DOHH2 (cell line): ENCODE results near the gene CERS3.
"Not testable (repeated sequence)": the region's sequence is repeated elsewhere in the genome, so short reads cannot be mapped to it uniquely, and the experiment has no call there.

Experiments used
- H3F3A ChIP-seq: fragments of 200-600 bp; sonication (generic), shearing (Covaris generic); 2 replicates; pipeline ENCODE4 v1.6.0; 2016; ENCODE audit warnings: antibody characterized with exemption, mild to moderate bottlenecking; ENCODE audit not compliant: control insufficient read depth, insufficient read depth
- H3K27ac ChIP-seq: fragments of 200-600 bp; sonication (generic); 2 replicates; pipeline ENCODE4 v1.5.1; 2014; ENCODE audit warnings: low read depth, mild to moderate bottlenecking, low read length, moderate library complexity
- H3K27me3 ChIP-seq: fragments of 200-600 bp; sonication (generic); 2 replicates; pipeline ENCODE4 v1.6.1; 2014; ENCODE audit warnings: mild to moderate bottlenecking, low read length, mixed read lengths; ENCODE audit not compliant: control insufficient read depth
- H3K36me3 ChIP-seq: fragments of 200-600 bp; sonication (generic); 2 replicates; pipeline ENCODE4 v1.6.1; 2014; ENCODE audit warnings: mild to moderate bottlenecking, low read length, moderate library complexity, mixed read lengths; ENCODE audit not compliant: control insufficient read depth
- H3K4me1 ChIP-seq: fragments of 200-600 bp; sonication (generic); 2 replicates; pipeline ENCODE4 v1.6.1; 2014; ENCODE audit warnings: mild to moderate bottlenecking, low read length, mixed read lengths; ENCODE audit not compliant: control insufficient read depth
- H3K4me2 ChIP-seq: fragments of 200-600 bp; sonication (generic); 2 replicates; pipeline ENCODE4 v1.6.0; 2014; ENCODE audit warnings: mild to moderate bottlenecking, low read length, moderate library complexity
- H3K4me3 ChIP-seq: fragments of 200-600 bp; sonication (generic); 2 replicates; pipeline ENCODE4 v1.5.1; 2014; ENCODE audit warnings: mild to moderate bottlenecking, low read length, mixed read lengths
- H3K79me2 ChIP-seq: fragments of 200-600 bp; sonication (generic); 2 replicates; pipeline ENCODE4 v1.6.1; 2014; ENCODE audit warnings: mild to moderate bottlenecking, low read length, mixed read lengths; ENCODE audit not compliant: control insufficient read depth
- H3K9me2 ChIP-seq: fragments of 200-600 bp; sonication (generic); replicated peaks from 2 replicates; pipeline ENCODE4 v1.6.1; 2014; ENCODE audit warnings: mild to moderate bottlenecking, low read length, mixed read lengths; ENCODE audit not compliant: control insufficient read depth
- H3K9me3 ChIP-seq: fragments of 200-600 bp; sonication (generic); 2 replicates; pipeline ENCODE4 v1.6.1; 2014; ENCODE audit warnings: antibody characterized with exemption, low read length, mixed read lengths; ENCODE audit not compliant: control insufficient read depth, insufficient read depth
- H4K20me1 ChIP-seq: fragments of 200-600 bp; sonication (generic); 2 replicates; pipeline ENCODE4 v1.6.0; 2014; ENCODE audit warnings: low read depth, mild to moderate bottlenecking, antibody characterized with exemption, low read length, moderate library complexity; ENCODE audit not compliant: control insufficient read depth, insufficient read depth
- EZH2phosphoT487 ChIP-seq: fragments of 200-600 bp; sonication (generic); IDR thresholded peaks from 2 replicates; pipeline ENCODE4 v1.6.1; 2017; ENCODE audit warnings: borderline replicate concordance, mild to moderate bottlenecking, antibody characterized with exemption, low read length, moderate library complexity, mixed read lengths
- TF ChIP-seq, protein P1 (sequence below): fragments of 200-600 bp; sonication (generic); IDR thresholded peaks from one replicate; pipeline ENCODE4 v1.5.1; 2014; ENCODE audit warnings: antibody characterized with exemption, mild to moderate bottlenecking, low read depth, low read length; ENCODE audit not compliant: poor library complexity, severe bottlenecking

CERS3 gene

DNA sequence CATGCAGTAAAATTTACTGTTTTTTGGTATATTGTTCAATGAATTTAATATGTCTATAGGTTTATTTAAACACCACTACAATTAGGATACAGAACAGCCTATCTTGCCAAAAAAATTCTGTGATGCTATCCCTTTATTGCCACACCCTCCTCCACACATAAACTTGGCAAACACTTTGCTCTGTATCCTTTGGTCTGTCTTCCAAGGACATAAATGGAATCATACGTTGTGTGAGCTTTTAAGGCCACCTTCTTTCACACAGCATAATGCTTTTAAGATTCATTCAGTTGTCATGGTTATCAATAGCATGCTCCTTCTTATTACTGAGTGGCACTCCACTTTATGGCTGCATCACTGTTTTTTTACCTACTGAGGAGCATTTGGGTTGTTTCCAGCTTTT, 71.5 kb downstream of the CERS3 start:
- no peaks in the 10 kb centered on the region for H3K9me2 ChIP-seq

DNA sequence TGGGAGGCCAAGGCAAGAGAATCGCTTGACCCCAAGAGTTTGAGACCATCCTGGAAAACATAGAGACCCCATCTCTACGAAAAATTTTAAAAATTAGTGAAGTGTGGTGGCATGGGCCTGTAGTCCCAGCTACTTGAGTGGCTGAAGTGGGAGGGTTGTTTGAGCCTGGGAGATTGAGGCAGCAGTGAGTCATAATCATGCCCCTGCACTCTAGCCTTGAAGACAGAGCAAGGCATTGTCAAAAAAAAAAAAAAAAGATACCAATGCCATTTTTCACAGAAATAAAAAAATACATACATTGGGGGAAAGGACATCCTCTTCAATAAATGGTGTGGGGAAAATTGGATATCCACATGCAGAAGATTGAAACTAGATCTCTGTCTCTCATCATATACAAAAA, 74.6 kb downstream of the CERS3 start:
- H3K79me2 ChIP-seq = no peaks in the 10 kb centered on the region

More for the DNA sequence above, 71.5 kb downstream of the CERS3 start:
- H3K4me3 ChIP-seq = no peak overlapping the region
- H3K4me1 ChIP-seq = no peaks in the 10 kb centered on the region
- H3K4me2 ChIP-seq = no peak overlapping the region
- H3K27ac ChIP-seq = no peak overlapping the region
- no peak for TF ChIP-seq EZH2phosphoT487
- TF ChIP-seq, protein P1, sequence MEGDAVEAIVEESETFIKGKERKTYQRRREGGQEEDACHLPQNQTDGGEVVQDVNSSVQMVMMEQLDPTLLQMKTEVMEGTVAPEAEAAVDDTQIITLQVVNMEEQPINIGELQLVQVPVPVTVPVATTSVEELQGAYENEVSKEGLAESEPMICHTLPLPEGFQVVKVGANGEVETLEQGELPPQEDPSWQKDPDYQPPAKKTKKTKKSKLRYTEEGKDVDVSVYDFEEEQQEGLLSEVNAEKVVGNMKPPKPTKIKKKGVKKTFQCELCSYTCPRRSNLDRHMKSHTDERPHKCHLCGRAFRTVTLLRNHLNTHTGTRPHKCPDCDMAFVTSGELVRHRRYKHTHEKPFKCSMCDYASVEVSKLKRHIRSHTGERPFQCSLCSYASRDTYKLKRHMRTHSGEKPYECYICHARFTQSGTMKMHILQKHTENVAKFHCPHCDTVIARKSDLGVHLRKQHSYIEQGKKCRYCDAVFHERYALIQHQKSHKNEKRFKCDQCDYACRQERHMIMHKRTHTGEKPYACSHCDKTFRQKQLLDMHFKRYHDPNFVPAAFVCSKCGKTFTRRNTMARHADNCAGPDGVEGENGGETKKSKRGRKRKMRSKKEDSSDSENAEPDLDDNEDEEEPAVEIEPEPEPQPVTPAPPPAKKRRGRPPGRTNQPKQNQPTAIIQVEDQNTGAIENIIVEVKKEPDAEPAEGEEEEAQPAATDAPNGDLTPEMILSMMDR = no peak
- no peaks in the 10 kb centered on the region for H3K79me2 ChIP-seq
- H4K20me1 ChIP-seq = no peaks in the 10 kb centered on the region
- H3K36me3 ChIP-seq = no peaks in the 10 kb centered on the region
- no peaks in the 10 kb centered on the region for H3K9me3 ChIP-seq
- H3K27me3 ChIP-seq = 0 out of 2 replicates have a peak, but pooled peaks cover 4% of the 10 kb centered on the region
- no peaks in the 10 kb centered on the region for H3F3A ChIP-seq

DNA sequence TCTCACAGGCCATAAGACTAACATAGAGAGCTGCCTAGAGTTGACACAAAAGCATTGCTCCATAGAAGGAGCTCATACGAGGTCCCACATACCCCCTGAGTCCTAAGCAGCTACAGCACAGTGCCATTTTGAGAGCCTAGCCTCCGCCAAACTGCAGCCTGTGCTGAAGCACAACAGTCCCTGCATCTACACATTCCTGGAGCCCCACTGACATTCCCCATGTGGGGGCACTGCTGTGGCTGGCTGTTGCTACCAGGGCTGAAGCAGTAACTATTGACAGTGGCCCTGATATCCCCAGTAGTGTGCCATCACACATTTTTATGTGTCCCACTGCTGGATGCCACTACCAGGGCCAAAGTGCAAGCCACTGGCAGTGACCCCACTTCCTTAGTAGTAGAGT, 80.3 kb downstream of the CERS3 start:
- H3K4me1 ChIP-seq = no peaks in the 10 kb centered on the region
- H3K9me3 ChIP-seq = no peaks in the 10 kb centered on the region
- no peaks in the 10 kb centered on the region for H3F3A ChIP-seq
- H3K79me2 ChIP-seq = no peaks in the 10 kb centered on the region
- H3K27ac ChIP-seq = no peak overlapping the region
- no peaks in the 10 kb centered on the region for H3K36me3 ChIP-seq
- no peaks in the 10 kb centered on the region for H3K9me2 ChIP-seq
- TF ChIP-seq, protein P1 = no peak
- no peak for TF ChIP-seq EZH2phosphoT487
- 0 out of 2 replicates have a peak, but pooled peaks cover 4% of the 10 kb centered on the region for H3K27me3 ChIP-seq
- no peaks in the 10 kb centered on the region for H4K20me1 ChIP-seq
- H3K4me3 ChIP-seq = no peak overlapping the region
- H3K4me2 ChIP-seq = no peak overlapping the region

More for the DNA sequence above, 74.6 kb downstream of the CERS3 start:
- TF ChIP-seq, protein P1 = no peak
- no peak for TF ChIP-seq EZH2phosphoT487
- H3K27me3 ChIP-seq = 0 out of 2 replicates have a peak, but pooled peaks cover 4% of the 10 kb centered on the region
- H3K36me3 ChIP-seq = no peaks in the 10 kb centered on the region
- H3K4me1 ChIP-seq = no peaks in the 10 kb centered on the region
- no peaks in the 10 kb centered on the region for H4K20me1 ChIP-seq
- no peak overlapping the region for H3K4me2 ChIP-seq
- H3K27ac ChIP-seq = no peak overlapping the region
- H3K9me2 ChIP-seq = no peaks in the 10 kb centered on the region
- H3F3A ChIP-seq = no peaks in the 10 kb centered on the region
- no peaks in the 10 kb centered on the region for H3K9me3 ChIP-seq
- no peak overlapping the region for H3K4me3 ChIP-seq

DNA sequence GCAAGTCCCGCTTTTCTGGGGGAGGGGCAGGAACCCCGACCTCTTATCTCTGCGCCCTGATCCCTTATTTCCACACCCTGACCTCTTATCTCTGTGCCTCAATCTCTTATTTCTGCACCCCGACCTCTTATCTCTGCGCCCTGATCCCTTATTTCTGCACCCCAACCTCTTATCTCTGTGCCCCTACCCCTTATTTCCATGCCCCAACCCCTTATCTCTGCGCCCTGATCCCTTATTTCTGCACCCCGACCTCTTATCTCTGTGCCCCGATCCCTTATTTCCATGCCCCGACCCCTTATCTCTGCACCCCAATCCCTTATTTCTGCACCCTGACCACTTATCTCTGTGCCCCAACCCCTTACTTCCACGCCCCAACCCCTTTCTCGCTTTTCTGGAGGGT, 87.7 kb downstream of the CERS3 start:
- not testable (repeated sequence) for H3K4me1 ChIP-seq, H3K27me3 ChIP-seq, H4K20me1 ChIP-seq, H3K27ac ChIP-seq, H3K9me3 ChIP-seq, H3K4me2 ChIP-seq, H3K36me3 ChIP-seq, H3K4me3 ChIP-seq, H3K79me2 ChIP-seq, H3F3A ChIP-seq, H3K9me2 ChIP-seq
